Right lung (tissue), 5 donors: ENCODE data around the gene SLC10A7. TPM values are rescaled to one million over a fixed set of nuclear protein-coding genes. Genes with fewer than 3 reads are reported as not detected.
"Not testable (repeated sequence)": the region's sequence is repeated elsewhere in the genome, so short reads cannot be mapped to it uniquely, and the experiment has no call there.

Experiments
- DNase-seq, 2 donors: peaks; one replicate each; pipeline ENCODE4 v3.0.0-alpha.2; 2013
- polyA plus RNA-seq, 5 donors: library from polyadenylated mRNA; unstranded; fragments of 120-200 nt; gene quantifications; one replicate each; pipeline versions ENCODE4 v1.2.1 to v1.2.3, GENCODE V29; 2013; ENCODE audit warnings: inconsistent platforms in 1 of 5, low replicate concordance in 1 of 5; ENCODE audit not compliant: insufficient read length in 5 of 5, insufficient read depth in 1 of 5

Gene SLC10A7
- polyA plus RNA-seq, 5 donors, result 10.6 to 22.2 (median 21.8) TPM

- DNase-seq, result no peak
Measured at GRCh38 chr4:146359771-146360170, 162.0 kb downstream of the SLC10A7 start.

- DNase-seq, result not testable (repeated sequence)
Measured at GRCh38 chr4:146350114-146350513, 171.6 kb downstream of the SLC10A7 start.

- no peak for DNase-seq
Measured at GRCh38 chr4:146349306-146349705, 172.4 kb downstream of the SLC10A7 start.

GRCh38 chr4:146347822-146348221 lies 173.9 kb downstream of the SLC10A7 start:
- no peak for DNase-seq

- no peak for DNase-seq
Measured at GRCh38 chr4:146346276-146346675, 175.5 kb downstream of the SLC10A7 start.

GRCh38 chr4:146343776-146344175 lies 178.0 kb downstream of the SLC10A7 start:
- no peak for DNase-seq

GRCh38 chr4:146343199-146343598 lies 178.5 kb downstream of the SLC10A7 start:
- no peak for DNase-seq

GRCh38 chr4:146342600-146343192 lies 179.0 kb downstream of the SLC10A7 start:
- no peak for DNase-seq

GRCh38 chr4:146340798-146341197 lies 180.9 kb downstream of the SLC10A7 start:
- no peak for DNase-seq

GRCh38 chr4:146338512-146338911 lies 183.2 kb downstream of the SLC10A7 start:
- no peak for DNase-seq

GRCh38 chr4:146336410-146336807 lies 185.3 kb downstream of the SLC10A7 start:
- DNase-seq, result no peak

- no peak for DNase-seq
Measured at GRCh38 chr4:146335763-146336409, 185.9 kb downstream of the SLC10A7 start.

- DNase-seq, result no peak
Measured at GRCh38 chr4:146334862-146335449, 186.8 kb downstream of the SLC10A7 start.

GRCh38 chr4:146333895-146334262 lies 187.9 kb downstream of the SLC10A7 start:
- no peak for DNase-seq

GRCh38 chr4:146333187-146333894 lies 188.4 kb downstream of the SLC10A7 start:
- no peak for DNase-seq

- DNase-seq, result no peak
Measured at GRCh38 chr4:146330392-146330791, 191.3 kb downstream of the SLC10A7 start.

GRCh38 chr4:146329050-146329716 lies 192.6 kb downstream of the SLC10A7 start:
- DNase-seq, result no peak

GRCh38 chr4:146327859-146328650 lies 193.7 kb downstream of the SLC10A7 start:
- no peak for DNase-seq

GRCh38 chr4:146318894-146319293 lies 202.8 kb downstream of the SLC10A7 start:
- DNase-seq, result no peak

GRCh38 chr4:146317783-146318182 lies 204.0 kb downstream of the SLC10A7 start:
- DNase-seq, result no peak

GRCh38 chr4:146315184-146315583 lies 206.6 kb downstream of the SLC10A7 start:
- no peak for DNase-seq
